Activated T-helper 1 cell treated with Interleukin-2 at 50 U/mL for 16 hours (primary cell): ENCODE measurements around the gene VAMP8.
"Not testable (repeated sequence)": the region's sequence is repeated elsewhere in the genome, so short reads cannot be mapped to it uniquely, and the experiment has no call there.

ENCODE experiments used
- DNase-seq: peaks from one replicate; pipeline ENCODE4 v3.0.0-alpha.2; 2020; ENCODE audit warnings: low read depth

VAMP8 gene

GRCh38 chr2:85547089-85547858, 30.1 kb upstream of the VAMP8 start:
- no peak for DNase-seq

GRCh38 chr2:85547859-85548607, 29.4 kb upstream of the VAMP8 start:
- DNase-seq, result no peak

- no peak for DNase-seq
These were observed 28.8 kb upstream of the VAMP8 start for GRCh38 chr2:85548608-85548900.

- DNase-seq, result no peak
These were observed 28.3 kb upstream of the VAMP8 start for GRCh38 chr2:85549095-85549494.

- no peak for DNase-seq
These were observed 27.6 kb upstream of the VAMP8 start for GRCh38 chr2:85549826-85550225.

- no peak for DNase-seq
These were observed 26.9 kb upstream of the VAMP8 start for GRCh38 chr2:85550486-85550885.

GRCh38 chr2:85551698-85552678, 25.4 kb upstream of the VAMP8 start:
- DNase-seq, result peak; percentile 74

GRCh38 chr2:85553184-85553583, 24.2 kb upstream of the VAMP8 start:
- DNase-seq, result no peak

- no peak for DNase-seq
These were observed 22.3 kb upstream of the VAMP8 start for GRCh38 chr2:85554980-85555612.

GRCh38 chr2:85557130-85557529, 20.3 kb upstream of the VAMP8 start:
- DNase-seq, result no peak

GRCh38 chr2:85558160-85558559, 19.2 kb upstream of the VAMP8 start:
- DNase-seq, result no peak

- not testable (repeated sequence) for DNase-seq
These were observed 17.0 kb upstream of the VAMP8 start for GRCh38 chr2:85560403-85560726.

- no peak for DNase-seq
These were observed 16.5 kb upstream of the VAMP8 start for GRCh38 chr2:85560812-85561279.

GRCh38 chr2:85561280-85562212, 15.8 kb upstream of the VAMP8 start, which contains the start of gene GGCX:
TSS of gene GGCX (minus strand) at chr2:85561493. CDS start at chr2:85561428, 65 bp downstream.
- DNase-seq, result peak; percentile 91

- no peak for DNase-seq
These were observed 13.2 kb upstream of the VAMP8 start for GRCh38 chr2:85564144-85564563.

- no peak for DNase-seq
These were observed 11.1 kb upstream of the VAMP8 start for GRCh38 chr2:85566265-85566664.

- DNase-seq, result no peak
These were observed 1.6 kb upstream of the VAMP8 start for GRCh38 chr2:85575739-85576138.

- no peak for DNase-seq
These were observed 362 bp upstream of the VAMP8 start for GRCh38 chr2:85577063-85577385.

- no peak for DNase-seq
These were observed 1.1 kb downstream of the VAMP8 start for GRCh38 chr2:85578243-85579180.
